Measurements from ENCODE around the gene NF1.
"Not testable (repeated sequence)": the region's sequence is repeated elsewhere in the genome, so short reads cannot be mapped to it uniquely, and the experiment has no call there.

NF1 gene

GRCh38 chr17:31328160-31328535 lies 233.4 kb downstream of the NF1 start:
- no peak for DNase-seq (ENCODE audit: low read depth, low spot score)

GRCh38 chr17:31329221-31329620 lies 234.4 kb downstream of the NF1 start:
- DNase-seq (ENCODE audit: low read depth, low spot score), result no peak

DNA sequence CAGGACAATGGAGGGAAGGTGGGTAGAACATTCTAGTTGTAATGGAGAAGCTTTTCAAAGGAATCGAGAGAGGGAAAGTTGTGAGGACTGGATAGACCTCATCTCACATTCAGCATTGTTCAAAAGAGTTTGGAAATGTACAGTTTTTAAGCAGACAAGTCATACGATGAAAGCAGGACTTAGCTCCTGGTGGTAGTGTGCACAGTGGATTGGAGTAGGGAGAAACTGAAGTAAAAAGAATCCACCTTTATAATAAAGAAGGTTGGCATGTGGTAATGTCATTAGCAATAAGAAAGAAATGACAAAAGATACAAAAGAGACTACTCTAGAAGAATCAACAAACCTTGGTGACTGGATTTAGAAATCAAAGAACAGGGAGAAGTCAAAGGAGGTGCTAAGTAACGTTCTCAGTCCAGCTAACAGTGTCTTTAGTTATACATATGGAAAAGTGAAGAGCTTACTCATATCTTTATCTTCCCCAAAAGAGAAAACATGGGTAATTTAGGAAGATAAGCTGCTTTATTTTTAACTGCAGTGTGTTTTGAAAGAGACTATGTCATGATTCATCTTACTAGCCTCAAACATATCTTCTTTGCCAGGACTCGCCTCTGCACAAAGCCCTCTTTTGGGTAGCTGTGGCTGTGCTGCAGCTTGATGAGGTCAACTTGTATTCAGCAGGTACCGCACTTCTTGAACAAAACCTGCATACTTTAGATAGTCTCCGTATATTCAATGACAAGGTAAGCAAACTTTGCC lies 245.3 kb downstream of the NF1 start:
- DNase-seq (ENCODE audit: low read depth, low spot score), result no peak

GRCh38 chr17:31345191-31345747 lies 250.5 kb downstream of the NF1 start:
- DNase-seq (ENCODE audit: low read depth, low spot score), result not testable (repeated sequence)

DNA sequence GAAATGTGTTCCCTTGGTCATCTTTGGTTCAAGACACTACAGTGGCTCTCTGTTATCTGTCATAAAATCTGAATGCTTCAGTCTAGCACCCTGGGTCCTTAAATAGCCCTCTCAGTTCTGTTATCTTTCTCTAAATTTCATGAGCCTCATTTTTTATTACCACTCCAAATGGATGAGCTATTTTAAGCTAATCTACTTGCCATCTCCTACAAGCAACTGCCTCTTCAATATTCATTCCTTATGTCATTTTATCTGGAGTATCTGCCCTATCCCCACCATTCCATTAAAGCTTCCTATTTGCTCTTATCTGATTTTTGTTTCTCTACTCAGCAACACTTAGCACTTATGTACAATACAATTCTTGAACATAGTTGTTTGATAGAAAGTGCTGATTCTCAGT lies 254.7 kb downstream of the NF1 start:
- no peak for DNase-seq (ENCODE audit: low read depth, low spot score)

GRCh38 chr17:31355935-31356334 lies 261.2 kb downstream of the NF1 start:
- no peak for DNase-seq (ENCODE audit: low read depth, low spot score)

- no peak for DNase-seq (ENCODE audit: low read depth, low spot score)
Observed at GRCh38 chr17:31357091-31357490, 262.3 kb downstream of the NF1 start.

- DNase-seq (ENCODE audit: low read depth, low spot score), result no peak
Observed at GRCh38 chr17:31357839-31358394, 263.1 kb downstream of the NF1 start.

DNA sequence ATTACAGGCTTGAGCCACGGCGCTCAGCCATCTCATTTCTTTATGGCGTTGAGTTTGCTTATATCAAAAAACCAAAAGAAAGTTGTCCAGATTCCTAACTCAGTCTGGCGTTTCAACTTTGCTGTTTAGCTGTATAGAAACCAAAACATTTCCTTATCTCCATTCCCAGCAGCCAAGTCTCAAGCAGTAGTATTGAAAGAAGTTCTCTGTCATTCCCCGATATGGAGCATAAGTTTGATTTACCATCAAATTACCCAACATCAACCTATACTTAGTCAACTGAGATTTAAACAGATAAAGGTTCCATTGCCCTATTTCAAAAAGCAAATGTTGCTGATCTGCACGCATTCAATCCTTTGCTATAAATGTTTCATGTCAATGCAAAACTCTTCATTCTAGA lies 269.2 kb downstream of the NF1 start:
- DNase-seq (ENCODE audit: low read depth, low spot score), result no peak

DNA sequence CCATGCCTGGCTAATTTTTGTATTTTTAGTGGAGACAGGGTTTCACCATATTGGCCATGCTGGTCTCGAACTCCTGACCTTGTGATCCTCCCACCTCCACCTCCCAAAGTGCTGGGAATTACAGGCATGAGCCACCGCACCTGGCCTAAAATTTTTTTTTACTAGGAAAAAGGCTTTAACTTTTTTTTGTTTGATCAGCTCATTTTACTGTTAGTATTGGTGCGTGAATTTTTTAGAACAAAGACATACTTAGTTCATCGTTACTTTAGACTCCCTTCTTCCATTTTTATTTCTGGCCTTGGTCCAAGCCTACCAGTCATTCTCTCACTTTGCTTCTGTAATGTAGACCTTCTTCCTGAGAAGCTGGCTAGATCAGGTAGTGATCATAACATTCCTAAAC lies 271.3 kb downstream of the NF1 start:
- DNase-seq (ENCODE audit: low read depth, low spot score), result no peak

DNA sequence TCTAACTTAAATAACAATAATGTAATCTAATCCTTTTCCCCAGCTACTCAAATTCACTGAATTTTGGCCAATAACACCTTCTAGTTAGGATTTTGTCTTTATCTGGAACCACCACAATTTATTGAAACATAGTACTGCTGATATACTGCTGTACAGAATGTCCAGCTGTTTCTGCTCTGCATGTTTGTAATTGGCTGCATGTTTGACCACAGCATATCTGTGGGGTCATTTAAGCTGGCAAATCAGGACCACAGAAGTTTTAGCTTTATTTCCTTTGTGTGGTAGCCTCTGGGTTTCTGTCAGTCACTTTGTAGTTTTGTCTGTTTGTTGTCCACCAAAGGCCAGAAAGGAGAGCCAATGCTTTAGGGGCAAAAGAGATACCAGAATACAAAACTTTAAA lies 274.5 kb downstream of the NF1 start:
- DNase-seq (ENCODE audit: low read depth, low spot score), result no peak

DNA sequence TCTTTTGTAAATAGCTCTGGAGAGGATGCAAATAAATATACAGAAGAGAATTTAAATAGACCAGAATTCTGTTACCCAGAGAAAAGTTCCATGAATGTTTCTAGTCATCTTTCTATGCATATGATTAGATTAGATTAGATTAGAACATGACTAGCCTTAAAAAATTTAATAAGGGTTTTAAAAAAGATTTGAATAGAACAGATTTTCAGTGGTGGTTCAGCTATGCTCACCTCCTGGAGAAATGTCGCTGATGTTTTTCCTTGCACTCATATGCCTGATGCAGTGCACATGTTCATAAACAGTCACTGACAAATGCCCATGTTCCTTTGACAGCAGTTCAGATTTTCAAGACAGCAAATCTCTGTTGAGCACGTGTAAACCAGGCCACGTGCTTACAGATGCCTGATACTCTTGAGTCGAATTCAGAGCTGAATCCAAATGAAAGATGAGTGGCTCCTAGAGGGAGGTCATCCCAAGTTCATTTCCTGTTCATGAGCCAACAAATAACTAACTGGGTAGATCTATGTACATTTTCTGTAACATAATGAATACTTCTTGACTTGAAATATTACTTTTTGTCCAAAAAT lies 276.8 kb downstream of the NF1 start:
- DNase-seq (ENCODE audit: low read depth, low spot score), result no peak

DNA sequence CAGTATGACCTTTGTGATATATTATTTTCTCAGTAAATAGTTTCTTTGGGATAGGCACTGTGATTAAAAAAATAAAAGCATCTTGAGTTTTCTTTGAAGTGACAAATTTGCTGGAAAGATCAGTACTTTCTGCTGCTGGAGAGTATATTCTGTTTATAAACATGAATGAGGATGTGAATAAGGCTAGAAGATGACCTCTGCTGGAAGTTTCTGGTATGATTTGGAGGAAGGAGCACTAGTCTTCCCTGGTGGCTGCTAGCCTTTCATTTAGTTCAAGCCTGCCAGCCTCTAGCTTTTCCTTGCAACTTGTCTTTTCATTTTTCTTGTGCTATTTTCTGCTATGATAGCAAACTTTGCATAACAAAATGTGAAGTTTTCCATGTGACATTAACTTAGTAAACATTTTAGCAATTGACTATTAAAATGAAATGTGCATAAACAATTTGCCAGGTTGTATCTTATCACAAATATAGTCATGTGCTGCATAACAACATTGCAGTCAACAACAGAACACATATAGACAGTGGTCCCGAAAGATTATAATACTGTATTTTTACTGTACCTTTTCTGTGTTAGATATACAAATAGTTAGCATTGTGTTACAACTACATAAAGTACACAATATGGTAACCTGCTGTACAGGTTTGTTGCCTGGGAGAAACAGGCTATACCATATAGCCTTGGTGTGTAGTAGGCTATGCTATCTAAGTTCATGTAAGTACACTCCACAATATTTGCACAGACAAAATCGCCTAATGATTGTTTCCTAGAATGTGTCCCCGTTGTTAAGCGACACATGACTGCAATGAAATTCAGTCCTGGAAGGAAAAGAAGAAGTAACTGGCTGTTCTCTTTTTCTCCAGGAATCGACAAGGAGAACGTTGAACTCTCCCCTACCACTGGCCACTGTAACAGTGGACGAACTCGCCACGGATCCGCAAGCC lies 278.6 kb downstream of the NF1 start:
- DNase-seq (ENCODE audit: low read depth, low spot score), result no peak

- no peak for DNase-seq (ENCODE audit: low read depth, low spot score)
Observed at GRCh38 chr17:31374094-31374447, 279.3 kb downstream of the NF1 start.

DNA sequence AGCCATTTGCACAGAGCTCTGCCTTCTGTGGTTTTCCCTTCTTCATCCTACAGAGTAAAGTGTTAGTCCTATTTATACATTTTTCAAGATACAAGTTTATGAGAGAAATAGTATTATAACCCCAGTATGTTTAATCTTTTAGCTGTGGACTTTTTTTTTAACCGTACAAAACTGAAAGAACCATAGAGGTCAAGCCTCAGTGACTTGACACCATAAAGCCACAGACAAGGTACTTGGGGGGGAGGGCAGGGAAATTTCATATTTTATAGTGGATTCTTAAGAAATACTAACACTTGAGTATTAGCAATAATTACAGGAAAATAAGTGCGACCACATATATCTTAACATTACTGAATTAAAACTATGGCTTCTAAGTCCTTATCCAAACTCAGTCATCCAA lies 279.7 kb downstream of the NF1 start:
- no peak for DNase-seq (ENCODE audit: low read depth, low spot score)

DNA sequence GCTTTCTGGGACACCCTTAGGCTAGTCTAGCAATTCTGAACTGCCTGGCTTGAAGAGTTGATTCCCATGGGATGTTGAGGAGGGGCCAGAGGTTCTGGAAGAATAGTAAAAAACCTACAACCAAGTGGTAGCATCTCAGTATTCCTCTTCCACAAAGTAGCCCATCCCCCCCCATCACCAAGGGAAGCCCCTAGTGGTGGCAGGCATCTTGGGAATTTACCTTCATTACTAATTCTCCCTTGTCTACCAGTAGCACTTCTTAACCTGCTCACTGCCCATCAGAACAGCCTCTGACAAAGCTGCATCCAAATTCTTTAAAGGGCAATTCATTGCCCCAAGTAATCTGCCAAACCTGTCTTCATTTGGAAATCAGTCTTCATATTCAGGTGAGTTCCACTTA lies 283.9 kb downstream of the NF1 start:
- no peak for DNase-seq (ENCODE audit: low read depth, low spot score)

- DNase-seq (ENCODE audit: low read depth, low spot score), result no peak
Observed at GRCh38 chr17:31379597-31380205, 284.9 kb downstream of the NF1 start.

DNA sequence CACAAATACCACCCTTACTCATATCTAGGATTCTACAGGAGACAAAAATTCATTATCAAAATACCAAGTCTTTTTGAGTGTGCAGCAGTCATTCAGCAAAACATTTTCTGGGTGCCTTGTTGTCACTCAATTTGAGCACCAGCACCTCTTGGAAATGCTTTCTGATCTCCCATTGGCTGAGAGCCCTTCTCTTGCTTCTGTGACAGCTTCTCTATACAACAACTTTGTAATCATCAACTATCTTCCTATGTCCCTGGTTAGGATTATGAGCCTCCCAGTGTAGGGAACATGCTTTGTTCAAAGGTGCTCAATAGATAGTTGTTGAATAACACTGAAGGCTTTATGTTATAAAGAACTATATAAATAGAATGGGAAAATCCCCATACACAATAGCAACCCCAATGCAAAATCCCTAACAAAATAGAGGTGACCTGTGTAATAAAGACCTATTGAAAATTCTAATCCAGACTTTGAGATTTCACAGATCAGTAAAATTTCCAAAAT lies 286.4 kb downstream of the NF1 start:
- no peak for DNase-seq (ENCODE audit: low read depth, low spot score)

GRCh38 chr17:31382668-31383275 lies 288.0 kb downstream of the NF1 start:
- DNase-seq (ENCODE audit: low read depth, low spot score), result not testable (repeated sequence)

DNA sequence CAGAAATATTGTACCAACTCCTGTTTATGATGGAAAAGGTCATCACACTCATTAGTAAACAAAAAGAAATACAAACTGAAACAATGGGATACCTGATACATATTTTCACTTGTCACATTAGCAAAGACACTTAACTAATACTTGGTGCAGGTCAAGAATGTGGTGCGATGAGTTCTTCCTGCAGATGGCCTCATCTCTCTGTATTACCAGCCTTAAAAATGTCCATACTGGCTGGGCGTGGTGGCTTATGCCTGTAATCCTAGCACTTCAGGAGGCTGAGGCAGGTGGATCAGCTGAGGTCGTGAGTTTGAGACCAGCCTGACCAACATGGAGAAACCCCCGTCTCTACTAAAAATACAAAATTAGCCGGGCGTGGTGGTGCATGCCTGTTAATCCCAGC lies 288.7 kb downstream of the NF1 start:
- DNase-seq (ENCODE audit: low read depth, low spot score), result not testable (repeated sequence)

Data from activated CD4-positive, CD25-positive, alpha-beta regulatory T cell treated with anti-CD3 and anti-CD28 coated beads, Interleukin-2, amount 50 U/mL, for 16 hours (primary cell).